GF-D8 (cell line): ENCODE results near the gene PRKCA.
"Not testable (repeated sequence)": the region's sequence is repeated elsewhere in the genome, so short reads cannot be mapped to it uniquely, and the experiment has no call there.

Experiments
- DNase-seq: peaks from one replicate; lab custom pipeline; 2025; lab: John Stamatoyannopoulos, UW

PRKCA gene

GRCh38 chr17:66489576-66489975, 187.2 kb downstream of the PRKCA start:
- not testable (repeated sequence) for DNase-seq

- DNase-seq = no peak
Measured at GRCh38 chr17:66491213-66491612, 188.8 kb downstream of the PRKCA start.

GRCh38 chr17:66491665-66492064, 189.3 kb downstream of the PRKCA start:
- DNase-seq = no peak

- DNase-seq = no peak
Measured at GRCh38 chr17:66492080-66492479, 189.7 kb downstream of the PRKCA start.

GRCh38 chr17:66492561-66493005, 190.2 kb downstream of the PRKCA start:
- DNase-seq = no peak

- peak; percentile 56 for DNase-seq
Measured at GRCh38 chr17:66493283-66494019, 191.0 kb downstream of the PRKCA start.

- peak; percentile 76 for DNase-seq
Measured at GRCh38 chr17:66494023-66494803, 191.8 kb downstream of the PRKCA start.

GRCh38 chr17:66495035-66495434, 192.6 kb downstream of the PRKCA start:
- DNase-seq = no peak

- no peak for DNase-seq
Measured at GRCh38 chr17:66496306-66496705, 193.9 kb downstream of the PRKCA start.

GRCh38 chr17:66498580-66498979, 196.2 kb downstream of the PRKCA start:
- DNase-seq = no peak

GRCh38 chr17:66506641-66507040, 204.2 kb downstream of the PRKCA start:
- DNase-seq = no peak

GRCh38 chr17:66507103-66507923, 204.9 kb downstream of the PRKCA start:
- no peak for DNase-seq

GRCh38 chr17:66507982-66508760, 205.8 kb downstream of the PRKCA start:
- DNase-seq = no peak

GRCh38 chr17:66508896-66509844, 206.8 kb downstream of the PRKCA start:
- DNase-seq = no peak

GRCh38 chr17:66509926-66510325, 207.5 kb downstream of the PRKCA start:
- DNase-seq = no peak

- no peak for DNase-seq
Measured at GRCh38 chr17:66511135-66511534, 208.7 kb downstream of the PRKCA start.

GRCh38 chr17:66514227-66514806, 211.9 kb downstream of the PRKCA start:
- no peak for DNase-seq

- DNase-seq = no peak
Measured at GRCh38 chr17:66515974-66516373, 213.6 kb downstream of the PRKCA start.

GRCh38 chr17:66517336-66518009, 215.1 kb downstream of the PRKCA start:
- DNase-seq = no peak

GRCh38 chr17:66518108-66518507, 215.7 kb downstream of the PRKCA start:
- no peak for DNase-seq
